Epithelial cell of esophagus (primary cell): ENCODE measurements around the gene APP.

ENCODE experiments used
- DNase-seq: peaks from one replicate; pipeline ENCODE4 v3.0.0; 2010; ENCODE audit warnings: low read depth
- H3K4me3 ChIP-seq: 2 replicates; pipeline ENCODE4 v1.5.1; 2011; ENCODE audit warnings: mild to moderate bottlenecking, low read length, control low read depth
- TF ChIP-seq, protein P1 (sequence below): IDR thresholded peaks from 2 replicates; pipeline ENCODE4 v1.5.1; 2011; ENCODE audit warnings: low read depth, mild to moderate bottlenecking, low read length, control low read depth, inconsistent platforms; ENCODE audit not compliant: insufficient read depth; ENCODE audit errors: missing control alignments

Gene APP

GRCh38 chr21:25942135-25942534 lies 228.4 kb downstream of the APP start:
- no peak for DNase-seq
- H3K4me3 ChIP-seq = no peak overlapping the region
- TF ChIP-seq, protein P1, sequence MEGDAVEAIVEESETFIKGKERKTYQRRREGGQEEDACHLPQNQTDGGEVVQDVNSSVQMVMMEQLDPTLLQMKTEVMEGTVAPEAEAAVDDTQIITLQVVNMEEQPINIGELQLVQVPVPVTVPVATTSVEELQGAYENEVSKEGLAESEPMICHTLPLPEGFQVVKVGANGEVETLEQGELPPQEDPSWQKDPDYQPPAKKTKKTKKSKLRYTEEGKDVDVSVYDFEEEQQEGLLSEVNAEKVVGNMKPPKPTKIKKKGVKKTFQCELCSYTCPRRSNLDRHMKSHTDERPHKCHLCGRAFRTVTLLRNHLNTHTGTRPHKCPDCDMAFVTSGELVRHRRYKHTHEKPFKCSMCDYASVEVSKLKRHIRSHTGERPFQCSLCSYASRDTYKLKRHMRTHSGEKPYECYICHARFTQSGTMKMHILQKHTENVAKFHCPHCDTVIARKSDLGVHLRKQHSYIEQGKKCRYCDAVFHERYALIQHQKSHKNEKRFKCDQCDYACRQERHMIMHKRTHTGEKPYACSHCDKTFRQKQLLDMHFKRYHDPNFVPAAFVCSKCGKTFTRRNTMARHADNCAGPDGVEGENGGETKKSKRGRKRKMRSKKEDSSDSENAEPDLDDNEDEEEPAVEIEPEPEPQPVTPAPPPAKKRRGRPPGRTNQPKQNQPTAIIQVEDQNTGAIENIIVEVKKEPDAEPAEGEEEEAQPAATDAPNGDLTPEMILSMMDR = no peak

DNA sequence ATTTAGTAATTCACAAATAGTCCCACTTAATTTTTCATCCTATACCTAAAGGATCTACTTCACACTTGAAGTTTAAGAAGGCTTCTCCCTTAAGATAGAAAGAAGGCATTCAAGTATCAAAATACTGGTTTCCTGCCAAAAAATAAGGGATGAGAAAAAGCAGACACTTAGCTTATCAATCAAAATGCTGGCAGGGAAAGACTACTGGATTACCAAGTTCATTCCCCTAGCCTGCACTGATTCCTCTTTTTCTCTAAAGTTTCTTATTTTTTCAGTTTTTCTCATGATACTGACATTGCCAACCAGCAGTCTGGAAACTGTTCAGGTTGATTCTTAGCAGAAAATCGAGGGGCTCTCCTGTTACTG lies 231.2 kb downstream of the APP start:
- DNase-seq = no peak
- TF ChIP-seq, protein P1 = no peak
- no peak overlapping the region for H3K4me3 ChIP-seq

DNA sequence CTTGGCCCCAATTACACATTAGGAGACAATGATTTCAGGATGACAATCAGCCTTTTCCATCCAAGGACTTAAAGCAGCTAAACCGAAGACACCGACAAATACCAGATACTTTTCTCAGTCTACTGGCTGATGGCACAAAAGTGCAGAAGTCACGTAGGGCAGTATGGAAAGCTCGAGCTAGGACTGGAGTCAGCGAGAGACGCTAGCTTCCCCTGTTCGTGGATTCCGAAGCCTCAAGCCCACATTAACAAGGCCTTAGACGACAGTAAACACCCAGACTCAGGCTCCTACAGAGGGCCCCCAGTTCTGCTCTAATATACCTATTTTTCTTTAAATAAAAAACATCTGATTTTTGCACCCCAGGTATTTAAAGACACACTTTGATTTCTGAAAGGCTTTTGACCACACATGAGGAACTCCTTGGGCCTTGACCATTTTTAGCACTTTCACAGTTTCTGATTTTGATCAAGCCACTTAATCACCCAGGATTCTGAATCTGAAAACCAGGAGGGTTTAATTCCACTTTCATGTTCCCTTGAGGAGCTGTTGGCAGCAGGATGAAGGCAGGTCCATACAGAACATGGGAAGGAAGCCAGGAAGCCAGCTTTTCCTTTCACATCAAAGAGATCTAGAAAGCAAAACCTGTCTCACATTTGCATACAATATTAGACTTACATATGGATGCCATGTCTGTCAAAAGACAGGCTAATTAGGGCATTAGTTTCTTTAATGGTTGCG lies 231.7 kb downstream of the APP start:
- no peak overlapping the region for H3K4me3 ChIP-seq
- TF ChIP-seq, protein P1 = no peak
- DNase-seq = peak; percentile 30

GRCh38 chr21:25936776-25937175 lies 233.8 kb downstream of the APP start:
- TF ChIP-seq, protein P1 = no peak

DNA sequence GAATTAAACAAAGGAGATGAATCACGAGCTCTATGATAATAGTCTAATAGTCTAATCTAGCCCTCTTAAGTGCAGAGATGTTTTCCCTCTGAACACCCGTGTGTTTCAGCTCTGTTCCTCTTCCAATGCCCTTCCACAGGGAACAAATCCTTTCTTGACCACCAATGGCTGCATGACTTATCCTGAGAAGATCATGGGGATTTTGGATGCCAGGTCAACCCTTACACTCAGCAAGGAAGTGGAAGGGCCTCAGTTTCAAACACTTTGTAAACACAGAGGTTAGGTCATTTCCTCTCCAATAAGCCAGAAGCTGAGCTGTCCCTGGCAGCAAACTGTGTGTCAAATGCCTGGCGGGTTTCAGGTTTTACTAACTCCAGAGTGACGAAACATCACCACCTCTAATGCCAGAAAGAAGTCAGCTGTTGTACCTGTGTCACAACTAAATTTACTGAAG lies 235.8 kb downstream of the APP start:
- TF ChIP-seq, protein P1 = no peak
- no peak overlapping the region for H3K4me3 ChIP-seq
- DNase-seq = peak; percentile 97

More at GRCh38 chr21:25936776-25937175, 233.8 kb downstream of the APP start:
- no peak for DNase-seq
- no peak overlapping the region for H3K4me3 ChIP-seq

GRCh38 chr21:25934130-25934529 lies 236.4 kb downstream of the APP start:
- no peak for DNase-seq
- TF ChIP-seq, protein P1 = no peak
- no peak overlapping the region for H3K4me3 ChIP-seq

- TF ChIP-seq, protein P1 = no peak
- no peak overlapping the region for H3K4me3 ChIP-seq
- no peak for DNase-seq
Observed at GRCh38 chr21:25931765-25932164, 238.8 kb downstream of the APP start.
